HepG2 (cell line): Measurements from ENCODE around the gene SUN5. TPM values are rescaled to one million over a fixed set of nuclear protein-coding genes. Genes with fewer than 3 reads are reported as not detected.

Source experiments
- EZH2 ChIP-seq: conservative IDR thresholded peaks from 2 replicates; pipeline ENCODE4 v1.6.1; 2012; ENCODE audit warnings: mild to moderate bottlenecking, low read depth, low read length, moderate library complexity
- GATA4 ChIP-seq: sonication (generic); IDR thresholded peaks from 2 replicates; pipeline ENCODE4 v1.6.1; 2016; ENCODE audit warnings: antibody characterized with exemption, low read depth, borderline replicate concordance
- KDM6A ChIP-seq: IDR thresholded peaks from 2 replicates; pipeline ENCODE4 v1.6.1; 2016; ENCODE audit warnings: low read depth
- MEIS2 ChIP-seq: sonication (generic); formaldehyde crosslinking; IDR thresholded peaks from 2 replicates; pipeline ENCODE4 v1.9.0; 2021; ENCODE audit warnings: mild to moderate bottlenecking, missing genetic modification reagents
- NRL ChIP-seq: sonication (generic); formaldehyde crosslinking; IDR thresholded peaks from 2 replicates; pipeline ENCODE4 v1.5.0; 2020; ENCODE audit warnings: missing genetic modification reagents, mild to moderate bottlenecking, moderate library complexity, borderline replicate concordance
- POLR2A ChIP-seq, 2 experiments: IDR thresholded peaks; 2 replicates each; pipeline ENCODE4 v1.6.1; 2011; ENCODE audit warnings: low read depth in 2 of 2, low read length in 2 of 2, mild to moderate bottlenecking in 1 of 2, moderate library complexity in 1 of 2; ENCODE audit not compliant: insufficient read depth in 1 of 2
- RARA ChIP-seq: IDR thresholded peaks from 2 replicates; pipeline ENCODE4 v1.6.1; 2016; ENCODE audit warnings: missing genetic modification reagents, missing compliant biosample characterization
- SMYD3 ChIP-seq: sonication (generic); formaldehyde crosslinking; IDR thresholded peaks from 2 replicates; pipeline ENCODE4 v1.8.1; 2023; ENCODE audit warnings: mild to moderate bottlenecking, missing genetic modification reagents
- TAF15 ChIP-seq: fragments of 200-400 bp; formaldehyde crosslinking; IDR thresholded peaks from one replicate; pipeline ENCODE4 v1.6.1; 2018; ENCODE audit warnings: mild to moderate bottlenecking, low read depth, low read length; ENCODE audit not compliant: poor library complexity, severe bottlenecking
- U2AF1 ChIP-seq: fragments of 200-400 bp; formaldehyde crosslinking; optimal IDR thresholded peaks from 2 replicates; pipeline ENCODE3; 2017; ENCODE audit warnings: mild to moderate bottlenecking, low read depth, low read length
- ZFYVE20 ChIP-seq: sonication (generic); formaldehyde crosslinking; IDR thresholded peaks from 2 replicates; pipeline ENCODE4 v1.8.0; 2023; ENCODE audit warnings: low read depth, mild to moderate bottlenecking, moderate library complexity, missing genetic modification reagents, borderline replicate concordance
- ZMAT3 ChIP-seq: sonication (generic); formaldehyde crosslinking; conservative IDR thresholded peaks from 2 replicates; pipeline ENCODE4 v1.7.0; 2021; ENCODE audit warnings: missing genetic modification reagents
- ZMYM3 ChIP-seq: sonication (generic); formaldehyde crosslinking; IDR thresholded peaks from 2 replicates; pipeline ENCODE4 v1.5.1; 2020; ENCODE audit warnings: mild to moderate bottlenecking, missing genetic modification reagents
- ZNF24 ChIP-seq: fragments of 450-650 bp; IDR thresholded peaks from 2 replicates; pipeline ENCODE4 v1.6.1; 2017; ENCODE audit warnings: antibody characterized with exemption, mild to moderate bottlenecking
- ZNF274 ChIP-seq: sonication (generic); formaldehyde crosslinking; IDR thresholded peaks from 2 replicates; pipeline ENCODE4 v1.5.1; 2020; ENCODE audit warnings: mild to moderate bottlenecking, missing genetic modification reagents
- ZNF670 ChIP-seq: sonication (generic); formaldehyde crosslinking; IDR thresholded peaks from 2 replicates; pipeline ENCODE4 v1.8.0; 2022; ENCODE audit warnings: mild to moderate bottlenecking, missing genetic modification reagents, borderline replicate concordance
- polyA plus RNA-seq, 8 experiments: library from polyadenylated mRNA; depleted of rRNA in 3 of 8; stranded (reverse) in 7 of 8; unstranded in 1 of 8; fragments of >200 nt; fragmentation: Illumina TruSeq in 4 of 8; extraction: Trizol in 4 of 8; gene quantifications; 2 replicates each; pipeline versions ENCODE4 v1.2.1 to v1.2.3, GENCODE V29; 2011 to 2016; ENCODE audit warnings: low read depth in 4 of 8, missing spikeins in 1 of 8, mixed read lengths in 1 of 8; ENCODE audit not compliant: insufficient read depth in 1 of 8
- total RNA-seq, 5 experiments: library from RNA; depleted of rRNA; stranded (reverse); fragments of >200 nt; fragmentation: Illumina TruSeq; extraction: Trizol; gene quantifications; 2 replicates each; pipeline ENCODE4 v1.2.3, GENCODE V29; 2016; ENCODE audit warnings: low read depth in 1 of 5
- TF ChIP-seq, protein P1 (sequence below): sonication (generic); formaldehyde crosslinking; IDR thresholded peaks from 2 replicates; pipeline ENCODE4 v1.4.0; 2020; ENCODE audit warnings: missing genetic modification reagents
- TF ChIP-seq, protein P2 (sequence below): sonication (generic); formaldehyde crosslinking; IDR thresholded peaks from 2 replicates; pipeline ENCODE4 v1.8.1; 2023; ENCODE audit warnings: missing genetic modification reagents, inconsistent platforms, borderline replicate concordance
- TF ChIP-seq, protein P3 (sequence below): sonication (generic); formaldehyde crosslinking; IDR thresholded peaks from 2 replicates; pipeline ENCODE4 v1.8.0; 2022; ENCODE audit warnings: mild to moderate bottlenecking, missing genetic modification reagents, moderate library complexity
- TF ChIP-seq, protein P4 (sequence below): sonication (generic); formaldehyde crosslinking; IDR thresholded peaks from 2 replicates; pipeline ENCODE4 v1.4.0; 2020; ENCODE audit warnings: missing genetic modification reagents

Gene SUN5
- total and polyA plus RNA-seq, 2 of the 13 experiments (the other 11 are each of a cell fraction or from before 2014, with no cell fraction given), result not detected

DNA sequence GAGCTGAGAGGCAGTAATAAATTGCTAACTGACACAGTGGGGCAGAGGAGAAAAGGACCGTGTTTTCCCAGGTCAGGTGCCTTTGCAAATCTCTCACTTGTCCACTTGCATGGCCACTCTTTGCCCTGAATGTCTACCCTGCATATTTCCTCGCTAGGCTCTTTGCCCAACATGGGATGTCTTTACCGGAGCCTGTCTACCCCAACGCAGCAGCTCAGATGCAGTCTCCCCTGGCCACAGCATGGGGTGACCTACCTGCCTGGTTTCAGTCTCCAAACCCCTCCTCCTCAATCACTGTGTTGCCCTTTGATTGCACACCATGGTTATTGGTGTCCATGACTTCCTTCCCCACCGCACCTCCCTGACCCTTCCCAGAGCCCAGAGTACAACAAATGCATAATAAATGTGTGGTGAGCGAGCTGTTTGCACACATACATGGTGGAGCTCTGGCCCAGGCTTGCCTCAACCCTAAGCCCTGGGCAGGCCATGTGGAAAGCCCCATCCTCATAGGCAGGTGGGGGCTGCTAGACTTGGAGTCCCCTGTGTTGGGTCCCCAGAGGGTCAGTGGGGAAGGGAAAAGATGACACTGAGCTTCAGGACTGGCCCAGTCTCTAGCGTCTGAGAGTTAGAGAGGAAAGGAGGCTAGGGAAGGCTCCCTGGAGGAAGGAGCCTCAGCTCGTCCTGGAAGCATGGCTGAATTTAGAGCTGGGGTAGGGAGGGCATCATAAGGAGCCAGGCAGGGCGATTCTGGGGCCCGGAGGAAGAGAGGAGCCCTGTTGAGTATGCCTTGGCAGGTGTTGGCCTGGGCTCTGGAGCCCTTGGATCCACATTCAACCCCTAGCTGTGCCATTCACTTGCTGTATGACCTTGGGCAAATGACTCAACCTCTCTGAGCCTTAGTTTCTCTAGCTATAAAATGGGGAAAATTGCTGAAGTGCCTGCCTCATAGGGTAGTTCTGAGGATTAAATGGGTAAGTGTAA, 22.8 kb upstream of the SUN5 start (continued):
- TF ChIP-seq GATA4 (no peak), NRL (CRISPR knock-in tag) (0 out of 2 replicates have a peak, but pooled peaks have one; percentile 60), ZNF24 (no peak), ZNF274 (CRISPR knock-in tag) (no peak), MEIS2 (CRISPR knock-in tag) (0 out of 2 replicates have a peak, but pooled peaks have one; percentile 34), ZMYM3 (CRISPR knock-in tag) (no peak), KDM6A (CRISPR knock-in tag) (no peak), TAF15 (no peak), ZMAT3 (0 out of 2 replicates have a peak, but pooled peaks have one; percentile 55), ZFYVE20 (CRISPR knock-in tag) (peak; percentile 81; the same call in 1 of the 2 replicates), POLR2A (IDR thresholded peaks at IDR 0.05; ENCODE audit: insufficient read depth in 1 of 2, low read depth in 2 of 2, low read length in 2 of 2) (peak in 1 of 2 experiments; percentile 35; a peak in 2 of 4 replicates), EZH2 (no peak), SMYD3 (CRISPR knock-in tag) (no peak), RARA (CRISPR knock-in tag) (no peak), ZNF670 (CRISPR knock-in tag) (no peak), U2AF1 (peak; percentile 91)
- TF ChIP-seq, protein P1, sequence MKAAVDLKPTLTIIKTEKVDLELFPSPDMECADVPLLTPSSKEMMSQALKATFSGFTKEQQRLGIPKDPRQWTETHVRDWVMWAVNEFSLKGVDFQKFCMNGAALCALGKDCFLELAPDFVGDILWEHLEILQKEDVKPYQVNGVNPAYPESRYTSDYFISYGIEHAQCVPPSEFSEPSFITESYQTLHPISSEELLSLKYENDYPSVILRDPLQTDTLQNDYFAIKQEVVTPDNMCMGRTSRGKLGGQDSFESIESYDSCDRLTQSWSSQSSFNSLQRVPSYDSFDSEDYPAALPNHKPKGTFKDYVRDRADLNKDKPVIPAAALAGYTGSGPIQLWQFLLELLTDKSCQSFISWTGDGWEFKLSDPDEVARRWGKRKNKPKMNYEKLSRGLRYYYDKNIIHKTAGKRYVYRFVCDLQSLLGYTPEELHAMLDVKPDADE (CRISPR knock-in tag), result 0 out of 2 replicates have a peak, but pooled peaks have one; percentile 80
- TF ChIP-seq, protein P2, sequence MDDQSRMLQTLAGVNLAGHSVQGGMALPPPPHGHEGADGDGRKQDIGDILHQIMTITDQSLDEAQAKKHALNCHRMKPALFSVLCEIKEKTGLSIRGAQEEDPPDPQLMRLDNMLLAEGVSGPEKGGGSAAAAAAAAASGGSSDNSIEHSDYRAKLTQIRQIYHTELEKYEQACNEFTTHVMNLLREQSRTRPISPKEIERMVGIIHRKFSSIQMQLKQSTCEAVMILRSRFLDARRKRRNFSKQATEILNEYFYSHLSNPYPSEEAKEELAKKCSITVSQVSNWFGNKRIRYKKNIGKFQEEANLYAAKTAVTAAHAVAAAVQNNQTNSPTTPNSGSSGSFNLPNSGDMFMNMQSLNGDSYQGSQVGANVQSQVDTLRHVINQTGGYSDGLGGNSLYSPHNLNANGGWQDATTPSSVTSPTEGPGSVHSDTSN (CRISPR knock-in tag), result no peak
- TF ChIP-seq, protein P3, sequence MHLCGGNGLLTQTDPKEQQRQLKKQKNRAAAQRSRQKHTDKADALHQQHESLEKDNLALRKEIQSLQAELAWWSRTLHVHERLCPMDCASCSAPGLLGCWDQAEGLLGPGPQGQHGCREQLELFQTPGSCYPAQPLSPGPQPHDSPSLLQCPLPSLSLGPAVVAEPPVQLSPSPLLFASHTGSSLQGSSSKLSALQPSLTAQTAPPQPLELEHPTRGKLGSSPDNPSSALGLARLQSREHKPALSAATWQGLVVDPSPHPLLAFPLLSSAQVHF, result no peak; the same call in 1 of the 2 replicates
- TF ChIP-seq, protein P4, sequence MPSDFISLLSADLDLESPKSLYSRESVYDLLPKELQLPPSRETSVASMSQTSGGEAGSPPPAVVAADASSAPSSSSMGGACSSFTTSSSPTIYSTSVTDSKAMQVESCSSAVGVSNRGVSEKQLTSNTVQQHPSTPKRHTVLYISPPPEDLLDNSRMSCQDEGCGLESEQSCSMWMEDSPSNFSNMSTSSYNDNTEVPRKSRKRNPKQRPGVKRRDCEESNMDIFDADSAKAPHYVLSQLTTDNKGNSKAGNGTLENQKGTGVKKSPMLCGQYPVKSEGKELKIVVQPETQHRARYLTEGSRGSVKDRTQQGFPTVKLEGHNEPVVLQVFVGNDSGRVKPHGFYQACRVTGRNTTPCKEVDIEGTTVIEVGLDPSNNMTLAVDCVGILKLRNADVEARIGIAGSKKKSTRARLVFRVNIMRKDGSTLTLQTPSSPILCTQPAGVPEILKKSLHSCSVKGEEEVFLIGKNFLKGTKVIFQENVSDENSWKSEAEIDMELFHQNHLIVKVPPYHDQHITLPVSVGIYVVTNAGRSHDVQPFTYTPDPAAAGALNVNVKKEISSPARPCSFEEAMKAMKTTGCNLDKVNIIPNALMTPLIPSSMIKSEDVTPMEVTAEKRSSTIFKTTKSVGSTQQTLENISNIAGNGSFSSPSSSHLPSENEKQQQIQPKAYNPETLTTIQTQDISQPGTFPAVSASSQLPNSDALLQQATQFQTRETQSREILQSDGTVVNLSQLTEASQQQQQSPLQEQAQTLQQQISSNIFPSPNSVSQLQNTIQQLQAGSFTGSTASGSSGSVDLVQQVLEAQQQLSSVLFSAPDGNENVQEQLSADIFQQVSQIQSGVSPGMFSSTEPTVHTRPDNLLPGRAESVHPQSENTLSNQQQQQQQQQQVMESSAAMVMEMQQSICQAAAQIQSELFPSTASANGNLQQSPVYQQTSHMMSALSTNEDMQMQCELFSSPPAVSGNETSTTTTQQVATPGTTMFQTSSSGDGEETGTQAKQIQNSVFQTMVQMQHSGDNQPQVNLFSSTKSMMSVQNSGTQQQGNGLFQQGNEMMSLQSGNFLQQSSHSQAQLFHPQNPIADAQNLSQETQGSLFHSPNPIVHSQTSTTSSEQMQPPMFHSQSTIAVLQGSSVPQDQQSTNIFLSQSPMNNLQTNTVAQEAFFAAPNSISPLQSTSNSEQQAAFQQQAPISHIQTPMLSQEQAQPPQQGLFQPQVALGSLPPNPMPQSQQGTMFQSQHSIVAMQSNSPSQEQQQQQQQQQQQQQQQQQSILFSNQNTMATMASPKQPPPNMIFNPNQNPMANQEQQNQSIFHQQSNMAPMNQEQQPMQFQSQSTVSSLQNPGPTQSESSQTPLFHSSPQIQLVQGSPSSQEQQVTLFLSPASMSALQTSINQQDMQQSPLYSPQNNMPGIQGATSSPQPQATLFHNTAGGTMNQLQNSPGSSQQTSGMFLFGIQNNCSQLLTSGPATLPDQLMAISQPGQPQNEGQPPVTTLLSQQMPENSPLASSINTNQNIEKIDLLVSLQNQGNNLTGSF (CRISPR knock-in tag), result no peak; the same call in 1 of the 2 replicates
